ENCODE measurements around the gene TET2. TPM values are rescaled to one million over a fixed set of nuclear protein-coding genes. Genes with fewer than 3 reads are reported as not detected.

Gene TET2
- polyA plus RNA-seq, 3 donors = 22.6 to 47.1 (median 42.5) TPM

DNA sequence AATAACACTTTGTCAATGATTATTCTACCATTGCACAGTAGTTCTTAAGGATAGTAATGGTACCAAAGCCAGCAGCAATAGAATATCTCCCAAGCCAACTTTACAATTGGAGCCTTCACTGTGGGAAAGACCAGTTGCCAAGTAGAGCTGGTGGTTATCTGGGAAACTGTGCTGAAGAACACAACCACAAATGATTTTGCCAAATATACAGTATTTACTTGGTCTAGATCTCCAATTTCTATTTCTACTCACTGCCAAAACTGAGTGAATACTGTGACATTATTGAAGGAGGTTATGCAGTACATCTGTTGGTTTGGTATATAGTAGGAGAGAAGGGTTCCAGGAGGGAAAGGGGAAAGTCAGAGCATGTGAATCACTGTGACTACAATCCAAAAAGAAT lies 3.8 kb downstream of the TET2 start:
- Histone ChIP-seq H3K36me3 (replicated peaks in 1 of 2; ENCODE audit: control insufficient read depth in 1 of 2, insufficient read depth in 2 of 2, low read length in 2 of 2) (no peaks in the 10 kb centered on the region), H3K79me2 (ENCODE audit: insufficient read depth, low read length) (peaks cover 95% of the 10 kb centered on the region), H3K4me1 (ENCODE audit: control insufficient read depth in 1 of 2, insufficient read depth in 2 of 2, low read length in 2 of 2) (peaks cover 47 to 62% of the 10 kb centered on the region in 2 donors), H3K4me2 (replicated peaks; ENCODE audit: extremely low read depth, low read length, poor library complexity, severe bottlenecking) (peak overlapping the region; percentile 35), H3K27me3 (ENCODE audit: control insufficient read depth in 2 of 2, insufficient read depth in 2 of 2, low read length in 2 of 2) (no peaks in the 10 kb centered on the region), H3K27ac (ENCODE audit: low read depth in 1 of 2, low read length in 2 of 2) (peak overlapping the region in 1 of 2 donors; percentile 100), H3K9me3 (replicated peaks in 1 of 2; ENCODE audit: control insufficient read depth in 1 of 2, insufficient read depth in 1 of 2, low read length in 2 of 2) (no peaks in the 10 kb centered on the region), H4K20me1 (ENCODE audit: insufficient read depth, low read length) (peaks cover 72% of the 10 kb centered on the region), H3K4me3 (replicated peaks in 1 of 3; ENCODE audit: low read depth in 2 of 3, low read length in 3 of 3) (peak overlapping the region in 1 of 3 experiments; percentile 37), H2AFZ (ENCODE audit: insufficient read depth, low read depth, low read length, poor library complexity, severe bottlenecking) (no peak overlapping the region), H3K9ac (ENCODE audit: insufficient read depth, low read length, poor library complexity, severe bottlenecking) (no peak overlapping the region)
- TF ChIP-seq, protein P1, sequence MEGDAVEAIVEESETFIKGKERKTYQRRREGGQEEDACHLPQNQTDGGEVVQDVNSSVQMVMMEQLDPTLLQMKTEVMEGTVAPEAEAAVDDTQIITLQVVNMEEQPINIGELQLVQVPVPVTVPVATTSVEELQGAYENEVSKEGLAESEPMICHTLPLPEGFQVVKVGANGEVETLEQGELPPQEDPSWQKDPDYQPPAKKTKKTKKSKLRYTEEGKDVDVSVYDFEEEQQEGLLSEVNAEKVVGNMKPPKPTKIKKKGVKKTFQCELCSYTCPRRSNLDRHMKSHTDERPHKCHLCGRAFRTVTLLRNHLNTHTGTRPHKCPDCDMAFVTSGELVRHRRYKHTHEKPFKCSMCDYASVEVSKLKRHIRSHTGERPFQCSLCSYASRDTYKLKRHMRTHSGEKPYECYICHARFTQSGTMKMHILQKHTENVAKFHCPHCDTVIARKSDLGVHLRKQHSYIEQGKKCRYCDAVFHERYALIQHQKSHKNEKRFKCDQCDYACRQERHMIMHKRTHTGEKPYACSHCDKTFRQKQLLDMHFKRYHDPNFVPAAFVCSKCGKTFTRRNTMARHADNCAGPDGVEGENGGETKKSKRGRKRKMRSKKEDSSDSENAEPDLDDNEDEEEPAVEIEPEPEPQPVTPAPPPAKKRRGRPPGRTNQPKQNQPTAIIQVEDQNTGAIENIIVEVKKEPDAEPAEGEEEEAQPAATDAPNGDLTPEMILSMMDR (IDR thresholded peaks at IDR 0.05) = no peak
- Mint-ChIP-seq H3K9me3 (peaks cover 0 to 7% (median 0%) of the 10 kb centered on the region in 7 donors), H3K4me3 (peak overlapping the region in 1 of 2 donors; percentile 1), H3K36me3 (peaks cover 7 to 13% of the 10 kb centered on the region in 2 donors), H3K27ac (peak overlapping the region in 6 of 7 donors; percentile 68 to 100 (median 79)), H3K4me1 (peaks cover 52% of the 10 kb centered on the region), H3K27me3 (ENCODE audit: low read depth in 3 of 3) (no peaks in the 10 kb centered on the region)
- intact Hi-C loops (cut with micrococcal nuclease) = no loop called here
- no peak for DNase-seq

DNA sequence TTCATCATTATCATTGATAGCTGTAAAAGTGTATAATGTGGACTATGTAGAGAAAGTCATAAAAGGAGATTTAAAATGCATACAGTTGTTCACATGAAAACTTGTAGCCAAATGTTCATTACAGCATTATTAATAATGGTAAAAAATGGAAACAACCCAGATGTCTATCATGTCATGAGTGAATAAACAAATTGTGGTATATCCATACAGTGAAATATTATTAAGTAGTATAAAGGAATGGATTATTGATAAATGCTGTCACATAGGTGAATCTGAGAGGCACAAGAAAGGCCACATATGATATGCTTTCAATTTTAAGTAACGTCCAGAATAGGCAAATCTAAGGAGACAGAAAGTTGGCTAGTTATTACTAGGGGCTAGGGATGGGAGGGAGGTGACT lies 7.1 kb downstream of the TET2 start:
- no peaks in the 10 kb centered on the region for H3K9me3 ChIP-seq (replicated peaks in 1 of 2; ENCODE audit: control insufficient read depth in 1 of 2, insufficient read depth in 1 of 2, low read length in 2 of 2)
- H3K36me3 ChIP-seq (replicated peaks in 1 of 2; ENCODE audit: control insufficient read depth in 1 of 2, insufficient read depth in 2 of 2, low read length in 2 of 2) = no peaks in the 10 kb centered on the region
- no peak overlapping the region for H2AFZ ChIP-seq (ENCODE audit: insufficient read depth, low read depth, low read length, poor library complexity, severe bottlenecking)
- WGBS (ENCODE audit: insufficient coverage) = 100% methylated on average over 1 of the region's 1 CpG
- intact Hi-C loops (cut with micrococcal nuclease) = no loop called here
- no peak overlapping the region for H3K4me3 Mint-ChIP-seq
- H3K36me3 Mint-ChIP-seq = peaks cover 8 to 14% of the 10 kb centered on the region in 2 donors
- peaks cover 99% of the 10 kb centered on the region for H4K20me1 ChIP-seq (ENCODE audit: insufficient read depth, low read length)
- no peaks in the 10 kb centered on the region for H3K27me3 Mint-ChIP-seq (ENCODE audit: low read depth in 3 of 3)
- H3K4me1 ChIP-seq (ENCODE audit: control insufficient read depth in 1 of 2, insufficient read depth in 2 of 2, low read length in 2 of 2) = peaks cover 56 to 85% of the 10 kb centered on the region in 2 donors
- no peak overlapping the region for H3K4me3 ChIP-seq (replicated peaks in 1 of 3; ENCODE audit: low read depth in 2 of 3, low read length in 3 of 3)
- peak overlapping the region; percentile 40 for H3K4me2 ChIP-seq (replicated peaks; ENCODE audit: extremely low read depth, low read length, poor library complexity, severe bottlenecking)
- TF ChIP-seq, protein P1 (IDR thresholded peaks at IDR 0.05) = no peak
- H3K27me3 ChIP-seq (ENCODE audit: control insufficient read depth in 2 of 2, insufficient read depth in 2 of 2, low read length in 2 of 2) = no peaks in the 10 kb centered on the region
- DNase-seq = no peak
- H3K27ac ChIP-seq (ENCODE audit: low read depth in 1 of 2, low read length in 2 of 2) = peak overlapping the region in 1 of 2 donors; percentile 51
- peaks cover 72% of the 10 kb centered on the region for H3K4me1 Mint-ChIP-seq
- peaks cover 100% of the 10 kb centered on the region for H3K79me2 ChIP-seq (ENCODE audit: insufficient read depth, low read length)
- no peaks in the 10 kb centered on the region for H3K9me3 Mint-ChIP-seq
- H3K9ac ChIP-seq (ENCODE audit: insufficient read depth, low read length, poor library complexity, severe bottlenecking) = no peak overlapping the region
- H3K27ac Mint-ChIP-seq = peak overlapping the region in 4 of 7 donors; percentile 9 to 70 (median 50)

All from CD14-positive monocyte (primary cell).